GM19351 (cell line): ENCODE results near the gene ZSCAN5A.
"Not testable (repeated sequence)": the region's sequence is repeated elsewhere in the genome, so short reads cannot be mapped to it uniquely, and the experiment has no call there.

Source experiments
- ATAC-seq: cut with Tn5 transposase; IDR thresholded peaks from one replicate; pipeline ENCODE4 v1.9.1; 2021; ENCODE audit warnings: mild to moderate bottlenecking, moderate library complexity; ENCODE audit not compliant: unreplicated experiment

ZSCAN5A gene

DNA sequence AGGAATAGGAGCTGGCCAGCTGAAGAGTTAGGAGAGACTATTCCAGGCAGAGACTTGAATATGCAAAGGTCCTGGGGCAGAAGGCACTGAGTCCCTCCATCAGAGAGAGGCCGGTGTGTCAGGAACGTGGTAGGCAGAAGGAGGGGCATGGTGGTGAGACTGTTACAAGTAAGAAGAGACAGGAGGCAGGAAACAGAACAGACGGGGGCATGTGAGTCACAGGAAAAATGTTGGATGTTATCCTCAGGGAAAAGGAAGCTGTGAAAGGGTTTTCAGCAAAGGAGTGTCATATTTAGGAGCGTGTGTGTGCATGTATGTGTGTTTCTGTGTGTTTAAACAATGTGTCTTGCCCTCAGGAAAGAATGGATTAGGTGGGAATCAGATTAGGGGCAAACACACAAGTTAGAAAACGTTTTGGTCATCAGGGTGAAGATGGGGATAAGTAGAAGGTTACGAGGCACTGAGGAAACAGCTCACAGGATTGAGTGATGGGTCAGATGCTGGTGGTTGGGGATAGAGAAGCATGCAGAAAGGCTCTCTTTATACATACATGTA, 41.0 kb downstream of the ZSCAN5A start:
- ATAC-seq = no peak

DNA sequence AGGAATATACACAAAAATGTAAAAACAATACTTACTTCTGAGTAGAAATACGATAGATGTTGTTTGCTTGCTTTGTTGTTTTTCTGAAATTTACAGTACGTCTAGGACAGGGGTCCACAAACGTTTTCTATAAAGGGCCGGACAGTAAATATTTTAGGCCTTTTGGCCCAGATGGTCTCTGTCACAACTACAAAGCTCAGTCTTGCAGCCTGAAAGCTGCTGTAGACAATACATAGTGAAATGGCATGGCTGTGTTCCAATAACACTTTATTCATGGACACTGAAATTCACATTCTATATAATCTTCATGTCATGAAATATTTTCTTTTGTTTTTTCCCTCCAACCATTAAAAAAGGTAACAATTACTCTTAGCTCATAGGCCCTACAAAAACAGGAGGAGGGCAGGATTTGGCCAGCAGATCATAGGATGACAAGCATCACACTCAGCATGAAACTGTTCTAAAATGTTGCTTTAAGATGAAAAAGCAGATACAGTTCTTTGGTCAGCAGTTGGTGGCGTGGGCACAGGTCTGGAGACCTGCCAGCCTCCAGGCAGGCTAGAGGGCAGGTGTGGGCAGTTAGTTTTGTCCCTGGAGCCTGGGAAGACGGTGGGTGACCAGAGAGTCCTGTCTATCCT, 42.4 kb downstream of the ZSCAN5A start, which contains the start of gene EDDM13:
EDDM13 (plus strand) TSS at position 588 of the 638 bp plus-strand sequence. CDS start 87 bp downstream, outside the sequence.
- ATAC-seq = no peak

DNA sequence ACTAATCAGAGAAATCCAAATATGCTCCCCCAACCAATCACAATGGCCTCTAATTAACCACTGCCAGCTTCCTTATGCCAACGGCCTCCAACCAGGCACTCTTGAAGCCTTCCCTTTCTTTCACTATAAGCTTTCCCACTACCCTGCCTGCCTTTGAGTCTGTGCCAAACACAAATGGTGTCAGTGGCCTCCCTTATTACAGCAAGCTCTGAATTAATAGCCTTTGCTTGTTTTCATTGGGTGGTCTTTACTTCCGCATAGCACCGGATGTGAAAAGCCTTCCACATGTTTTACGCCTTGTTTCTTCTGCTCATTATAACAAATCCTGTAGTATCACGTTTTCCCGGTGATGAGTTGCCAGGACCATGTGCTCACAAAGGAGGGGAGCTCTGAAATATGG, 43.5 kb downstream of the ZSCAN5A start:
- no peak for ATAC-seq

DNA sequence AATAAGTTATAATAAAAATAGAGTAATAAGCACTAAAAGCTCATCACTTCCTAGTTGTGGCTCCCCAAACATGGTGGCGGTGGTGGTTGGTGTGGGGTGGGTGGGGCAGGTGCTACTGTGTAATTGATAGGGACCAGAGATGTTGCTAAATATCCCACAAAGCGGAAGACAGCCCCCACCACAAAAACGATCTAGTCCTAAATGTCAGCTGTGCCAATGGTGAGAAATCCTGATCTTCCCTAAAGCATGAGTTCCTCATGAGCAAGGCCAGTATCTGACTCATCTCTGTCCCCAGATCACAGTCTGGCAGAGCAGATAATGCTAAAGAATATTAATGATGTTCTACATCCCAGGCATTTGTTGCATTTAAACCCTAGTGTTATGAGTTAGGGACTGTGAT, 44.0 kb downstream of the ZSCAN5A start:
- ATAC-seq = no peak

DNA sequence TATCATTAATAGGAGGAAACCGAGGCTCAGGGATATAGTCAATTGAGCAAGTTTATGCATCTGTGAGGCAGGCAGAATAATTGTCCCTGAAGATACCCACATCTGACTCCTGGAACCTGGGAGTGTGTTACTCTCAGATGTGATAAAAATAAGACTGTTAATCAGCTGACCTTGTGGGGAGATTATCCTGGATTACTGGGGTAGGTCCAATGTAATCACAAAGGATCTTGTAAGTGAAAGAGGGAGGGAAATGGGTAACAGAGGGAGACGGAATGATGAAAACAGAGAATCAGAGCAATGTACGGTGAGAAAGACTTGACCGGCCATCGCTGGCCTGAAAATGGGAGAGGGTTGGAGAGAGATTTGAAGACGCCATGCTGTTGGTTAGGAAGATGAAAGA, 45.3 kb downstream of the ZSCAN5A start:
- ATAC-seq = no peak

DNA sequence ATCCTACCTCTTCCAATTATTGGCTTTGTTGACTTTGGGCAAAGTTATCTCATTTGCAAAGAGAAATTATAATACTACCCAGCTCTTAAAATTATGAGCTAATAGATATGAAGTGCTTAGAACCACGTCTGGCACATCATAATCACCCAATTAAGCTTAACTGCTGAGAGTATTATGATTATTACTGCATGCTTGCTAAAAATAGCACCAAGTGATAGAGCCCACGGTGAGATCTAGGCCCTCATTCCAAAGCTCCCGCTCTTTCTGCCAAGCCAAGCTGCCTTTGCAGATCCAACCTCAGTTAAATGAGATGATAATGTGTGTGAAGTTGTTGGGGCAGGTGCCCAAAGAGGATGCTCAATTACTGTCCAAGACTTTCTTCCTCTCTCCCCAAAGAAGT, 48.6 kb downstream of the ZSCAN5A start:
- ATAC-seq = no peak

DNA sequence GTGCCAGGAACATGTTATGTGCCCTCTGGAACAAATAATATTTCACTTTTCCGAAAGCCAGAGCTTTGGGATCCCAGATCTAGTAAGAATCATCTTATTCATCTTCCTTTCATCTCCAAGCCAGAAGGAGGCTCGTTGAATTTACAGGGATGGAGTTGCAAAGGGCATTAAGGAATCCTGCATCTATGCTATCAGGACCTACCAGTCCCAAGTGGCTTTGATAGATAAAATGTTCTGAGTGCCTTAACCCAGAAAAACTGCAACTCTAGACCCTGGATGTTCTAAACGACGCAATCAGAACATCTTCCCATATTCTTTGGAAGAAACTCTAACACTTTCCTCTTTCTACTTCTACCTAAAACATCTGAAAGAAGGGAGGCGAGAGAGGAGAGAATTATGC, 51.3 kb downstream of the ZSCAN5A start:
- ATAC-seq = no peak

DNA sequence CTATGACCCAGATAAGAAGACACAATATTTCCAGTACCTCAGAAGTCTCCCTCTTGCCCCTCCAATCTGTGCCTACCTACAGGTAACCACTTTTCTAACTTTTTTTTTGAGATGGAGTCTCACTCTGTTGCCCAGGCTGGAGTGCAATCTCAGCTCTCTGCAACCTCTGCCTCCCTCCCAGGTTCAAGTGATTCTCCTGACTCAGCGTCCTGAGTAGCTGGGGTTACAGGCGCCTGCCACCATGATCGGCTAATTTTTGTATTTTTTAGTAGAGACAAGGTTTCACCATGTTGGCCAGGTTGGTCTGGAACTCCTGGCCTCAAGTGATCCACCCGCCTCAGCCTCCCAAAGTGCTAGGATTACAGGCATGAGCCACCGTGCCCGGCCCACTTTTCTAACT, 52.7 kb downstream of the ZSCAN5A start:
- ATAC-seq = not testable (repeated sequence)

DNA sequence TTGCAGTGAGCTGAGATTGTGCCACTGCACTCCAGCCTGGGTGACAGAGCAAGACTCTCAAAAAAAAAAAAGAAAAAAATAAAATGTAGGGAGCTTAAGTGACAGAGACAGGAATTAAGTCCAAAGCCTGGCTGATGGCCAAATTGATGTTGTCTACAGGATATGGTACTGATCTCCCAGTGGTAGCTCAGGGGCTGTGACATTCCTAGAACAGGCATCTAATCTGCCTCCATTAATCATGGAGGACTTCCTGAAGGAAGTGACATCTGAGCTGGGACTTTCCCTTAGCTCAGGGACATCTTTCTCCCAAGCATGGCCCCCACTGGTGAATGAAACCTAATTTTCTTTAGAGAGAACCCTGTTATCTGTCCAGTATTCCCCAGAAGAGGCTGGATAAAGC, 53.5 kb downstream of the ZSCAN5A start:
- ATAC-seq = no peak

DNA sequence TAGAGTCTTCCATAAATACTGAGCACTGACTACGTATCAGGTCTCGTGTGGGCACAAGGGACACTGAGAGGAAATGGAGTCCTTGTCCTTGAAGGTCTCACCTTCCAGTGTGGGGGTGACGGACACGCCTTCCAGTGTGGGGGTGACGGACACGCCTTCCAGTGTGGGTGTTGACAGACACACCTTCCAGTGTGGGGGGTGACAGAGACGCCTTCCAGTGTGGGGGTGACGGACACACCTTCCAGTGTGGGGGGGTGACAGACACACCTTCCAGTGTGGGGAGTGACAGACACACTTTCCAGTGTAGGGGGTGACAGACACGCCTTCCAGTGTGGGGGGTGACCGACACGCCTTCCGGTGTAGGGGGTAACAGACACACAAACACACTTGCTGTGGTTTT, 56.4 kb downstream of the ZSCAN5A start:
- ATAC-seq = no peak

DNA sequence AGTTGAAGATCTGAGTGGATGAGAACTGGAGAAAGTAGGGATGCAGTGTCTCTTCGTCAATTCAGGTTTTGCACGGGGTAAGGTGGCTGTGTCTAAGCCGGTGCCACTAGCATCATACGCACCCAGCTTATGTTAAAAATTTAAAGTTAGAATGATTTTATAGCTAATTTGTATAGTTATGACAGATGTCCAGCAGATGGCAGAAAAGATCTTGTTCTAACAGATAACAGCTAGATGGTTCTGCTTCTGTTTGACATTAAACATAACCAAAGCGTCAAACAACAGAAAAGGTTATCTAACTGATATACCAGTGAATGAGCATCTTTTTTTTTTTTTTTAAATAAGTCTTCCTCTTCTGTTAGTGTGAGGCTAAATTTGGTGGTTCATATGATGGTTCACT, 60.9 kb downstream of the ZSCAN5A start:
- ATAC-seq = no peak

DNA sequence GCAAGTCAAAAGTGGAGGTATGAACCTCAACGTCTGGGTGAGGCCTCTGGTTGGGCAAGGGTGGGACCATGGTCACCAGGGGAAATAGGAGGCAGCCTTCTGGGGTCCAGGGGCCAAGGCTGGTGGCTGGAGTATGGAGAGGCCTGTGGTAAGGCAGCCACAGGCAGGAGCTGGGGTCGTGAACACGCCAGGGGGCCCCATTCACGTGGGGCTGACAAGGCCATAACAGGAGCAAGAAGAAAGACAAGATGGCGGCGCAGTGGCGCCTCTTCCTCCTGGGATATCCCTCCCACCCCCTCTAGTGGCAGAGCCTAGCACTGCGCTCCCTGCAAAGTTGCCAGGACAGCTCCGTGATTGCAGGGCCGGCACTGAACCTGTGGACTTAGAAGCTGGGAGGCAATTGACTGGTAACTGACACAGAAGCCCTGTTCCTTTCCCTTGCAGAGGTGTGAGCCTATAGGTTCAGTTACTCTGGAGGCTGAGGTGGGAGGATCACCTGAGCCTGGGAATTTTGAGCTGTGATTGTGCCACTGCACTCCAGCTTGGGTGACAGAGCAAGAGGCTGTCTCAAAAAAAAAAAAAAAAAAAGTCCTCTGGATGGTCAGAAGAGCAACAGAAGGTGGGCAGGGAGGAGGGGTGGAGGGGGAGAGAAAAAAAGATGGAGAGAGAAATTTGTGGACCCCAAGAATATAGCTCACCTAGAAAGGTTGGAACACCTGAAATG, 61.8 kb downstream of the ZSCAN5A start:
- ATAC-seq = no peak

DNA sequence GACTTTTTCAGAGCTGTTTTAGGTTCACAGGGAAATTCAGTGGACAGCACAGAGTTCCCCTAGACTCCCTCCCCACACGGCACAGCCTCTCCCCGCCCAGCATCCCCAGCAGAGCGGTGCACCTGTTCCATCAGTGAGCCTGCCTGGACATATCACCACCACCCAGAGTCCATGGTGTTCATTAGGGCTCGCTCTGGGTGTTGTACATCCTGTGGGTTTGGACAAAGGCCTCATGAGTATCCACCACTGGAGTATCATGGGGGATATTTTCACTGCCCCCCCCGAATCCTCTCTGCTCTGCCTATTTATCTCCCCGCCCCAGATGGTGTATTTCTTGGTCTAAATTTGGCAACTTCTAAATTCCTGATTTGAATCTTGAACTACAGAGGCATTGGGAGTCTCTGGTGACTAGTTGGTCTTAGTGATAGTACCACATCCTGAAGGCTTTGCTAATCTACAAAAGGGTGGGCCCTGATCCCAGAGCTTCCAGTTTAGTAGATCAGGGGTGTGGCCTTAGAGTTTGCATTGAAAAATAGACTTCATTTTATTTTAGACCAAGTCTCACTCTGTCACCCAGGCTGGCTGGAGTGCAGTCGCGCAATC, 65.8 kb downstream of the ZSCAN5A start:
- not testable (repeated sequence) for ATAC-seq

DNA sequence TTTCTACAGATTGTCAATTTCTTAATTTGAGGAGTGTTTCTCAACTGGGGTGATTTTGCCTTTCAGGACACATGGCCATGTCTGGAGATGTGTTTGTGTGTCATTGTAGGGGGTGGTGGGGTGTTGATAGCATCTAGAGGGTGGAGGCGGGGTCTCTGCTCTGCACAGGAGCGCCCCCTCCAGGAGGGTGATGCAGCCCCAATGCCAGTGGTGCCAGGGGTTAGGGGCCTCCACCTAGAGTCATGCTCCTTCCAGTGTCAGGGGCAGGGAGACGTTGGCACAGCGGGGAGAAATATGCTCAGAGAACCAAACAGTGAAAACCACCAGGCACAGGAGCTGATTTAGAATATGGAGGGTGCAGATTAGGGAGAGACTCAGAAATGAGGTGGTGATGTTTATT, 68.9 kb downstream of the ZSCAN5A start:
- ATAC-seq = not testable (repeated sequence)

DNA sequence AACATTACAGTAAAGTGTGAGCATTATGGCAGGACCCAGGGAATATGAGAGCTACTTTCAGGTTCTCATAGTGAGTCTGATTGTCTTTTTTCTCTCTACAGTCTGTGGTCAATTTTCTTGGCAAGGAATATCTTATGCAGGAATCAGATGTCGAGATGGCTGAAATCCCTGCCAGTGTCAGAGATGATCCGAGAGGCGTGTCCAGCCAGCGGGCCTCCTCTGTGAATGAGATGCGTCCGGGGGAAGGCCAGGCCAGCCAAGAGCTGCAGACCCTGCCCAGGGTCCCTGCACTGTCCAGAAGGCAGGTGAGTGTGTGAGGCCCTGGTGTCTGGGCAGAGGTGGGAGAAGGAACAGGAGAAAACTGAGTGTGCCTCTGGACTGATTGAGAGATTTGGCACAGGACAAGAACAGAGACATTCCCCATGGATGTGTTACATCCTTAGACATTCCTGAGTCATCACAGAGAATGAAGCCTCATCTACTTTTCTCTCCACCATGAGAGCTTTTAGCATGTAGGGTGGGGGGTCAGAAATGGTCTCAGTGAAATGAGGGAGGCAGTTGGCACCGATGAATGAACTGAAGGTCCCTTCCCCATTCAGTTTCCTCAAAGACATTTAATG, 69.4 kb downstream of the ZSCAN5A start:
- ATAC-seq = no peak

DNA sequence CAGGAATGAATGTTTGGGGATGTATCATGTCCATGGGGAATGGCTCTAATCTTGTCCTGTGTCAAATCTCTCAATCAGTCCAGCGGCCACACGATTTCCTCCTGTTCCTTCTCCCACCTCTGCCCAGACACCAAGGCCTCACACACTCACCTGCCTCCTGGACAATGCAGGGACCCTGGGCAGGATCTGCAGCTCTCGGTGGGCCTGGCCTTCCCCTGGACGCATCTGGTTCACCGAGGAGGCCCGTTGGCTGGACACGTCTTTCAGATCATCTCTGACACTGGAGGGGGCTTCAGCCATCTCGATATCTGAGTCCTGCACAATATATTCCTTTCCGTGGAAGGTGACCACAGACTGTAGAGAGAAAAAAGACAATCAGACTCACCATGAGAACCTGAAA, 91.2 kb downstream of the ZSCAN5A start:
- no peak for ATAC-seq

DNA sequence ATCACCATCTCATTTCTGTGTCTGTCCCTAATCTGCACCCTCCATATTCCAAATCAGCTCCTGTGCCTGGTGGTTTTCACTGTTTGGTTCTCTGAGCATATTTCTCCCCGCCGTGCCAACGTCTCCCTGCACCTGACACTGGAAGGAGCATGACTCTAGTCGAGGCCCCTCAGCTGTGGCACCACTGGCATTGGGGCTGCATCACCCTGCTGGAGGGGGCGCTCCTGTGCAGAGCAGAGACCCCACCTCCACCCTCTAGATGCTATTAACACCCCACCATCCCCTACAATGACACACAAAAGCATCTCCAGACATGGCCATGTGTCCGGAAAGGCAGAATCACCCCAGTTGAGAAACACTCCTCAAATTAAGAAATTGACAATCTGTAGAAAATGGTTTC, 91.7 kb downstream of the ZSCAN5A start:
- ATAC-seq = no peak

DNA sequence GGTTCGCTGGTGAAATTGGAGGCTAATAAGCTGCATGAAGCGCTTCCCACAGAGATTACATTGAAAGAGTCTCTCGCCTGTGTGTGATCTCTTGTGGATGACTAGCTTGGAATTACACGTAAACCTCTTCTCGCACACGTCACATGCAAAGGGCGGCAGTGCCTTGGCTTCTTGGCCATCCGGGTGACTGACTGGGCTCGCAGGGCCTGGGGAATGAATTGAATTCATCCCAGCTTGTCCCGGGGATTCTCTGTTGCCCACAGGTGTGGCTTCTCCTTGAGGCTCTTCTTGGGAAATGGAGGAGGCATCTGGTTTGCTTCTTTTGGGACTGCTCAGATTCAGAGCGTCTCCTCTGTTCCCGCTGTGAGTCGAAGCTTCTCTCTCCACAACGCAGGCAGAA, 92.8 kb downstream of the ZSCAN5A start:
- no peak for ATAC-seq

DNA sequence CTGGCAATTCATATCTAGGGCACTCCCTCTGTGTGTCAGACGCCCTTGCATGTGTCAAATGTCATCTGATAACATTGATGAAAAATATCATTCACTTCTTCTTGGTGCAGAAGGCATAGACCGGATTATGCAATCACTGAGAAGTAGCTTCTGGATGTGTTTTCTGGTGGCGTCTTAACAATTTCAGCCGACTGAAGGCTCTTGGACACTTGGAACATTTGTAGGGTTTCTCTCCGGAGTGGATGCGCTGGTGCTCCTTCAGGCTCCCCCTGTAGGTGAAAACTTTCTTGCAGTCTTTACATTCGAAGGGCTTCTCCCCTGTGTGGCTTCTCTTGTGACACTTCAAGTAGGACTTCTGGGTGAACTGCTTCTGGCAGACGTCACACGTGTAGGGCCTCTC, 93.2 kb downstream of the ZSCAN5A start:
- not testable (repeated sequence) for ATAC-seq

DNA sequence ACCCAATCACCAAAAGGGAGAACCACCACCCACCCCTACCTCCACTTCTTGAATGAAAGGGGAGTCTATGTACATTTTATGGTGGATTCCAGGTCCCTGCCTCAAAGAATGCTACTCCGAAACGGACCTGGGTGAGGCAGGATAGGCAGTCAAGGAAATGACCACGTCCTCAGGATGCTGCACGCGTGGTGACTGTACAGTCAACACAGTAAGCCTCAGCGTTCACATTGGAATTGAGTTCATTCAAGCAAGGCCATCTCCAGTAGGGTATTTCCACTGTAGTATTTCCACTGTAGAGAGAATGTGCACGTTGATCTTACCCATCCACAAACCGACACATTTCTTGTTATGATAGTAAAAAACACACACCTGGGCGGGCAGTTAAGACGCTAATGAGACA, 95.7 kb downstream of the ZSCAN5A start:
- ATAC-seq = no peak
